ENCODE data around the gene IL17D. TPM values are rescaled to one million over a fixed set of nuclear protein-coding genes. Genes with fewer than 3 reads are reported as not detected.
A peak's percentile ranks its signal among the peaks of the same experiment; 100 is the strongest.
"Not testable (repeated sequence)": the region's sequence is repeated elsewhere in the genome, so short reads cannot be mapped to it uniquely, and the experiment has no call there.

IL17D gene
- total RNA-seq, 1 experiment from 2014 or later: 4.3 TPM

DNA sequence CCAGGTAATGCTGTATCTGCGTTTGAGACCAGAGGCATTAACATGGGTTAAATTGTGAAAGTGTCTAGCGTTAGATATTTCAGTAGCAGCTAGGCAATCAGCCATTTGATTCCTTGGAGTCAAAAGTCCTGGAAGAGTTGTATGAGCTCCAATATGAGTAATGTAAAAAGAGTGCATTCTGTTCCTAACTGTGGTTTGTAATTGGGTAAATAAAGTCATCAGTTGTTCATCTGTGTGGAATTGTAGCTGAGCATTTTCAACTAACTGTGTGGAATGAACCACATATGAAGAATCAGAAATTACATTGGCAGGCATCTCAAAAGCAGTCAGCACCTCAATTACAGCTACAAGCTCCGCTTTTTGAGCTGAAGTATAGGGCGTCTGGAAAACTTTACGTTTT is 22.0 kb upstream of the IL17D start:
- H3K36me3 ChIP-seq; H3K4me3 ChIP-seq; H3K27me3 ChIP-seq (replicated peaks); H3K27ac ChIP-seq; H3K4me1 ChIP-seq (replicated peaks); H3K9me3 ChIP-seq (replicated peaks); DNase-seq (ENCODE audit: low read depth in 1 of 2, low spot score in 2 of 2): not testable (repeated sequence)

DNA sequence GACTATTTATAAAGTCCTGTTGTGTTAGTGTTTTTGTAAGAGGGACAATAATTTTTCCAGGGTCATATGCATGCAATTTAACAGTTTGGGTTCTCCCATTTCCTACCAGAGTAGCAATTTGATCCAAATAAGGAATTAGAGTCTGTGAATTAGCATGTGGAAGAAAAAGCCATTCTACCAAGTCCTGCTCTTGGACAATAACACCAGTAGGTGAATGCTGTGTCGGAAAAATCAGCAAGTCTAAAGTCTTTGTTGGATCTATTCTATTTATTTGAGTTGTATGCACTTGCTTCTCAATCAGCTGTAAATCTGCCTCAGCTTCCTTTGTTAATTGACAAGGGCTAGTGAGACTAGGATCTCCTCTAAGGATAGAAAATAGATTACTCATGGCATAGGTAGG is 21.4 kb upstream of the IL17D start:
- Histone ChIP-seq H3K27ac (no peak overlapping the region), H3K9me3 (replicated peaks) (no peaks in the 10 kb centered on the region), H3K4me1 (replicated peaks) (no peaks in the 10 kb centered on the region), H3K27me3 (replicated peaks) (no peaks in the 10 kb centered on the region), H3K4me3 (no peak overlapping the region), H3K36me3 (no peaks in the 10 kb centered on the region)
- DNase-seq (ENCODE audit: low read depth in 1 of 2, low spot score in 2 of 2): no peak

DNA sequence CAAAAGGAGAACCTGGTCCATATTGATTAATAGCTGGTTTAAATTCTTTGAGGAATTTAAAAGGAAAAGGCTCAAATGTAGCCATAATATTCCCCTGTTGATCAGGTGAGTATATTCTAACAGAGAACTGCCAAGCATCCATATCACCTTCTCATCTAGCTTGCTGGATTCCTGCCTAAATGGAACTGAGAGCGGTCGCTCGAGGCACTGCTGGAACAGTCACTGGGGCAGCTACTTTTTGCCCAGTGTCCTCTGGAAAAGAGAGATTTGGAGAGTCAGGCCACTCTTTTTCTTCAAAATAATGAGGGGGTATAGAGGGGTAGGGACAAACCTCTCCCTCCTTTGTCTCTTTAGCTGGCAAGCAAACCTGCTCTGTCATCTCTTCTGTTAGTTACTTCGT is 19.5 kb upstream of the IL17D start:
- Histone ChIP-seq H3K9me3 (replicated peaks) (no peaks in the 10 kb centered on the region), H3K4me3 (no peak overlapping the region), H3K27me3 (replicated peaks) (no peaks in the 10 kb centered on the region), H3K36me3 (no peaks in the 10 kb centered on the region), H3K4me1 (replicated peaks) (no peaks in the 10 kb centered on the region), H3K27ac (no peak overlapping the region)
- DNase-seq (ENCODE audit: low read depth in 1 of 2, low spot score in 2 of 2): no peak

DNA sequence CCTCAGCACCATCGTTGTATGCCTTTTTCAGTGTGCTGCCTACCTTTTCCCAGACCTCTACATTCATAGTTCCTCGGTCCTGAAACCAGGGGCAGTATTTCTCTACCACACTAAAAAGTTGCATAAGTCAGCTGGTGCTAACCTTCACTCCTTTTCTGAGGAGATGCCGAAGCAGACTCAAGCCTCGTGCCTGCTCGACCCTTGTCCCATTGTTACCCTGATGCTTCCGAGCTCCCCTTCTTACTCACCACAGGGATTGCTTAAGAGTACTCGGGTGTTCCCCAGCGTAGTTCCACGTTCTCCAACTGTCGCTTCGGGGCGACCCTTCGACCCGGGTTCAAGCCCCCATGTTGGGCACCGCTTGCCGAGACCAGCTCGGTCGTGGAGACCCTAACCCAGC is 19.0 kb upstream of the IL17D start:
- no peaks in the 10 kb centered on the region for H3K9me3 ChIP-seq (replicated peaks)
- H3K36me3 ChIP-seq: no peaks in the 10 kb centered on the region
- H3K4me1 ChIP-seq (replicated peaks): no peaks in the 10 kb centered on the region
- DNase-seq (ENCODE audit: low read depth in 1 of 2, low spot score in 2 of 2): no peak
- no peaks in the 10 kb centered on the region for H3K27me3 ChIP-seq (replicated peaks)
- no peak overlapping the region for H3K4me3 ChIP-seq
- H3K27ac ChIP-seq: no peak overlapping the region

DNA sequence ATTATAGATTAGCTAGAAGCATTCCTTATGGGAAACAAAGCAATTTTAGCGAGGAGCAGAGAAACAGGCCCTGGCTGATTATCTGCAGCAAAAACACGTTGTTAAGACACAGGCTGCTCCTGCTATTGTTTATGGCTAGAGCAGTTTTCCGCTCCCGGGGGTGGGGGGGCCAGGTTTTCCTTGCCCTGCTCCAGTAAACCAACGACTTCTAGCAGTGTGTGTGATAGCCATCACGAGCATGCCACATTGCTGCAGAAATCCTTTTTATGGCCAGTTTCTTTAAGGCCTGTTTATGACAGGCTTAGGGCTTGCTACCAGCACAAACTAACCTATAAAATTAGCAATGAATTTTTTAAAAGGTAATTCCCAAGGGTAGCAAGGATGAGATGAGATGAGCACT is 18.4 kb upstream of the IL17D start:
- DNase-seq (ENCODE audit: low read depth in 1 of 2, low spot score in 2 of 2): no peak
- no peaks in the 10 kb centered on the region for H3K9me3 ChIP-seq (replicated peaks)
- H3K36me3 ChIP-seq: no peaks in the 10 kb centered on the region
- no peaks in the 10 kb centered on the region for H3K4me1 ChIP-seq (replicated peaks)
- H3K27ac ChIP-seq: no peak overlapping the region
- H3K4me3 ChIP-seq: no peak overlapping the region
- H3K27me3 ChIP-seq (replicated peaks): no peaks in the 10 kb centered on the region

DNA sequence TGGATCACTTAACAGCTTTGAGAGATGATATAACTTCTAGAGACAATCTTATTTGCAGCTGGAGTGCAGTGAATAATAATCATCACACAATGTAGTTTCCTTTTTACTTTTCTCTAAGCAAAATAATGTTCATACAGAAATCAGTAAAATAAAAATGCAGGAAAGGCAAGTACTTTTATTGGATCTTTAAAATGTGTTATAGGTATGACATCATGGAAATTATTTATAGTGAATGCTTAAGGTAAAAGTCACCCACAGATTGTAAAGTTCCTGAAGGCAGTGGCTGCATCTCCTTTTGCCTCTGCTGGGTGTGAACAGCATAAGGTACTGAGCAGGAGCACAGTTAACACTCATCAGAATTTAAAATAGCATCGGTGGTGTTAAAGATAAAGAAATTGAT is 17.3 kb upstream of the IL17D start:
- no peaks in the 10 kb centered on the region for H3K27me3 ChIP-seq (replicated peaks)
- no peaks in the 10 kb centered on the region for H3K4me1 ChIP-seq (replicated peaks)
- H3K27ac ChIP-seq: no peak overlapping the region
- no peak for DNase-seq (ENCODE audit: low read depth in 1 of 2, low spot score in 2 of 2)
- H3K36me3 ChIP-seq: no peaks in the 10 kb centered on the region
- H3K9me3 ChIP-seq (replicated peaks): no peaks in the 10 kb centered on the region
- no peak overlapping the region for H3K4me3 ChIP-seq

DNA sequence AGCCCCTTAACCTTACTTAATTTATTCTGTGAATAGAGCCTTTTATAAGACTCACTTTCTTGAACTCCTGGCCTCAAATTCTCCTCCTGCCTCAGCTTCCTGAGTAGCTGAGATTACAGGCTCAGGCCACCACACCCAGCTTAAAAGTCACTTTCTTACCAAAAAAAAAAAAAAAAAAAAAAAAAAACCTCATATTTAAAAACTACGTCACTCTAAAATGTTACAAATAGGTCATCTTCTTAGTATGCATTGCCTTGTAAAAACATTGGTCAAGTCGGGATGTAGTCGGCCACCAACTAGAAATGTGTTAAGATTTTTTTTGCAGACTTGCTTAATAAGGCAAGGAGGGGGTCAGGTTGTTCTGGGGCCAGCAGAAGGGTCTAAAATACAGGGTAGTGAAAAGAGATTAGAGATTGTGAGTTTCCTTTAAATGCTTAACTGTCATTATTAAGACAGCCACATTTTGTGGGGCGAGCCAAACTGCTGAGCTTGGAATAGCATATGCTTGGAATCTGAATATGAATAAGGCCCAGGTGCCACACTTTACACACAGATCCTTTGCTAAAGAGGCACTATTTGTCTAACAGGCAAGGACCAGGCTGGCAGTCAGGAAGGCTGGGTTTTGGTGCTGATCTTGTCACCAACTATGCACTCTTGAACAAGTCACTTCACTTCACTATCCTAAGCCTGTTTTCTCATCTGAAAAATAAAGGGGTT is 16.5 kb upstream of the IL17D start:
- Histone ChIP-seq H3K36me3 (no peaks in the 10 kb centered on the region), H3K4me1 (replicated peaks) (no peaks in the 10 kb centered on the region), H3K4me3 (no peak overlapping the region), H3K27ac (no peak overlapping the region), H3K27me3 (replicated peaks) (no peaks in the 10 kb centered on the region), H3K9me3 (replicated peaks) (no peaks in the 10 kb centered on the region)
- DNase-seq (ENCODE audit: low read depth in 1 of 2, low spot score in 2 of 2): no peak

DNA sequence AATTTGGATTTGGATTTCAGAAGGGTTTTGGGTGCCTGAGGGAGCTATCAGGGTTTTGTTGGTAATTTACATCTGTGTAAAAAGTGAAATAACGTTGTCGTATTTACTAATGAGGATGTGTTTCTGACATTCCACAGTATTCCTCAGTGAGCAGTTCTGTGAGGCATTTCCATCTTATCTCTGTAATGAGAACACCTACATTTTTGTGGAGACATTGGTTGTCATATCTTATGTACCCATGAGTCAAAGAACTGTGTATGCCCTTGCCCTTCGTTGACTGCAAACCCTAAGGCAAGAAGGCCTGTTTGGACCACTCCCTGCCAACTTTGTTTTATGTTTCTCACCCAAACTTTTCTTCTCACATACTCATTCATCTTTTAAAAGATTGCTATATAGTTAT is 14.2 kb upstream of the IL17D start:
- Histone ChIP-seq H3K9me3 (replicated peaks) (no peaks in the 10 kb centered on the region), H3K36me3 (no peaks in the 10 kb centered on the region), H3K4me1 (replicated peaks) (no peaks in the 10 kb centered on the region), H3K27ac (no peak overlapping the region), H3K27me3 (replicated peaks) (no peaks in the 10 kb centered on the region), H3K4me3 (no peak overlapping the region)
- DNase-seq (ENCODE audit: low read depth in 1 of 2, low spot score in 2 of 2): no peak

DNA sequence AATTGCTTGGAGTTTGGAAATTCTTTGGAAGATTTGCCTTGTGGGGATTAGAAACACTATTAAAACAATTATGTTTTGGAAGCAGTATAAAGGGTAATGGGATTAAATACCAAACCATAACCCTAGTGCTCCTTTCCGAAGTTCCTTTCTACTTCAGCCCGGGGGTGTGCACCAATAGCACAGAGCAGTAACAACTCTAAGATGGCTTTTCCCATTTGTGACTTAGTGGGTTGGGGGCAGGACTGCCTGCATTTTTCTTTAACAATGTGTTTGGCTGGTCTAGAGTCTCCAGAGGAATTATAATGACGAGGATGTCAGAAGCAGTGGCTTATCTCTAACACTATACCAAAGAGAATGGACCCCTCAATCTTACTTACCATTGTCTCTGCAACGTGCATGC is 11.9 kb upstream of the IL17D start:
- no peak overlapping the region for H3K4me3 ChIP-seq
- no peaks in the 10 kb centered on the region for H3K9me3 ChIP-seq (replicated peaks)
- no peak for DNase-seq (ENCODE audit: low read depth in 1 of 2, low spot score in 2 of 2)
- no peaks in the 10 kb centered on the region for H3K4me1 ChIP-seq (replicated peaks)
- no peak overlapping the region for H3K27ac ChIP-seq
- H3K36me3 ChIP-seq: no peaks in the 10 kb centered on the region
- no peaks in the 10 kb centered on the region for H3K27me3 ChIP-seq (replicated peaks)

DNA sequence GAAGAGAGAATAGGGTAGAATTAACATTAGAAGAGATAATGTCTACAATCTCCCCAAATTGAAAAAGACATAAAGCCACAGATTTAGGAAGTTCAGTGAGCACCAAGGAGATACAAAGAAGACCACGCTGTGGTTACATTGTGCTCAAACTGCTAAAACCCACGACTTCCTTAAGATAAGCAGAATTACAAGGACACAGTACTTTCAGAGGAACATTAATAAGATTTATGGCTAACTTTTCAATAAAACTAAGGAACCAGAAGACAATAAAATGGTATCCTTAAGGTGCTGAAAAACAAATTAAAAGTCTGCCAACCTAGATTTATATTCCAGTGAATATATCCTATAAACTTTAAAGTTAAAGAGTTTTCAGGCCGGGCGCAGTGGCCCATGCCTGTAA is 7.4 kb upstream of the IL17D start:
- no peaks in the 10 kb centered on the region for H3K36me3 ChIP-seq
- DNase-seq (ENCODE audit: low read depth in 1 of 2, low spot score in 2 of 2): no peak

DNA sequence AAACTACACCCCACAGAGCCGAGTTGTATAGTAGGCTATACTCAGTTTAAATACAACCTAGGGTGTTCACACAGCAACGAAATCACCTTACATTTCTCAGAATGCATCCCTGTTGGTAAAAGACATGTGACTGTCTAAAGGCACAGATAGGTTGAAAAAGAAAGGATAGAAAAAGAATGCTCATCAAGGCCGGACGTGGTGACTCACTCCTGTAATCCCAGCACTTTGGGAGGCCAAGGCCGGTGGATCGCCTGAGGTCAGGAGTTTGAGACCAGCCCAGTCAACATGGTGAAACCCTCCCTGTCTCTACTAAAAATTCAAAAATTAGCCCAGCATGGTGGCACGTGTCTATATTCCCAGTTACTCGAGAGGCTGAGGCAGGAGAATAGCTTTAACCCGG is 3.8 kb upstream of the IL17D start:
- Histone ChIP-seq H3K4me3 (no peak overlapping the region), H3K36me3 (no peaks in the 10 kb centered on the region), H3K9me3 (replicated peaks) (no peaks in the 10 kb centered on the region), H3K27ac (no peak overlapping the region), H3K4me1 (replicated peaks) (peaks cover 21% of the 10 kb centered on the region), H3K27me3 (replicated peaks) (no peaks in the 10 kb centered on the region)
- DNase-seq (ENCODE audit: low read depth in 1 of 2, low spot score in 2 of 2): no peak

More for the DNA sequence above, 7.4 kb upstream of the IL17D start:
- no peak overlapping the region for H3K27ac ChIP-seq
- no peaks in the 10 kb centered on the region for H3K27me3 ChIP-seq (replicated peaks)
- H3K4me3 ChIP-seq: no peak overlapping the region
- peaks cover 9% of the 10 kb centered on the region for H3K4me1 ChIP-seq (replicated peaks)
- no peaks in the 10 kb centered on the region for H3K9me3 ChIP-seq (replicated peaks)

DNA sequence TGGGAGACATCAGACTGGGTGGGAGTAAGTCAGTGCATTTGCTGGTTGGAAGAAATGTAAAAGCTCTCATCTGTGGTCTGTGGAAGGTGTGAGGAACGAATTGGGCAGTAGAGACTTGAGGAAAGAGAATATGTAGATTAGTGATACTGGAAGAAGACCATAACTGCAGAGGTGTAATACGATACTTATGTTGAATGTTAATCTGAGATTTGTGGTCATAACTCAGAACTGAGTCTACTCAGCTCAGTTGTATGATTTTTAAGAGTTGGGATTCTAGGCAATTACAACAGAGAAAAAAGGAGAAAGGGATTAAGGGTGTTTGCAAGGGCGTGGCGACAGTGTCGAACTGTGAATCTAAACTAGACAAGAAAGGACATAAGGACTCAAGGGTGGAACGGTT is 3.2 kb upstream of the IL17D start:
- Histone ChIP-seq H3K36me3 (no peaks in the 10 kb centered on the region), H3K4me1 (replicated peaks) (peaks cover 21% of the 10 kb centered on the region), H3K4me3 (no peak overlapping the region), H3K27me3 (replicated peaks) (no peaks in the 10 kb centered on the region), H3K9me3 (replicated peaks) (no peaks in the 10 kb centered on the region), H3K27ac (no peak overlapping the region)
- DNase-seq (ENCODE audit: low read depth in 1 of 2, low spot score in 2 of 2): no peak

DNA sequence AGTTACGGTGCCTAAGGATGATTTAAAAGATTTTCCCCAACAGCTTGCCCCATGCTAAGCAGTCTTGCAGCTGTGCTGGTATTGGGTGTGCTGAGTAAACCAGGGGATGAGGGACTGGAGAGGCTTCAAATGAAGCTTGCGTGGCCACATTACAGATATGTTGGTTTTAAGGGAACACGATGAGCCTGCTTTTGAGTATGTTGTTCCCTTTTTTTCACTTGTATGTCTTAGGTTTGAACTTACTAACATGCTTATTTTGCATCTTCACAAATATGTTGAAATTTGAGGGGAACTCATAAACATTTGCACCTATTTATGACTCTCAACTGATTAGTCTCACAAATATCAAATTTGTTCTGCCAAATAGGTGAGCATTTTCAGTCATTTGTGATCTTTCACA is 2.0 kb upstream of the IL17D start:
- Histone ChIP-seq H3K4me1 (replicated peaks) (peaks cover 29% of the 10 kb centered on the region), H3K4me3 (no peak overlapping the region), H3K9me3 (replicated peaks) (no peaks in the 10 kb centered on the region), H3K27me3 (replicated peaks) (no peaks in the 10 kb centered on the region), H3K27ac (no peak overlapping the region), H3K36me3 (no peaks in the 10 kb centered on the region)
- no peak for DNase-seq (ENCODE audit: low read depth in 1 of 2, low spot score in 2 of 2)

DNA sequence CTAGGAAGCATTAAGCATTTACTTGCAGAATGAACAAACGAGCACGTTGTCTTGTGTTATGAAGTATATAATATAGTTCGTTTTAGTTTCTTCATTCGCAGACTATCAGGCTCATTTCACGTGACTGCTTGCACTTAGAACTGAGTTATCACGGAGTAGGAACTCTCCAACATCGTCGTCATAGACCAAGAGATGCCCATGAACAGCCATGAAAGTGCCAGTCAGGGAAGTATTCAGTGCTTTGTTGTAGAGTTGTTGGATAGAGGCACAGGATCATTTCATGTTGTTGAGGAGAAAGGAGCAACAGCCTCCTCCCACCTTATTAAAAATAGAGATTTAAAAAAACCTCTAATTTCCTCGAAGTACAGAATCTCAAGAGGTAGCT is 977 bp upstream of the IL17D start:
- peaks cover 36% of the 10 kb centered on the region for H3K4me1 ChIP-seq (replicated peaks)
- no peak overlapping the region for H3K27ac ChIP-seq
- H3K36me3 ChIP-seq: no peaks in the 10 kb centered on the region
- peak overlapping the region; percentile 70 for H3K4me3 ChIP-seq
- no peaks in the 10 kb centered on the region for H3K9me3 ChIP-seq (replicated peaks)
- H3K27me3 ChIP-seq (replicated peaks): no peaks in the 10 kb centered on the region
- no peak for DNase-seq (ENCODE audit: low read depth in 1 of 2, low spot score in 2 of 2)

DNA sequence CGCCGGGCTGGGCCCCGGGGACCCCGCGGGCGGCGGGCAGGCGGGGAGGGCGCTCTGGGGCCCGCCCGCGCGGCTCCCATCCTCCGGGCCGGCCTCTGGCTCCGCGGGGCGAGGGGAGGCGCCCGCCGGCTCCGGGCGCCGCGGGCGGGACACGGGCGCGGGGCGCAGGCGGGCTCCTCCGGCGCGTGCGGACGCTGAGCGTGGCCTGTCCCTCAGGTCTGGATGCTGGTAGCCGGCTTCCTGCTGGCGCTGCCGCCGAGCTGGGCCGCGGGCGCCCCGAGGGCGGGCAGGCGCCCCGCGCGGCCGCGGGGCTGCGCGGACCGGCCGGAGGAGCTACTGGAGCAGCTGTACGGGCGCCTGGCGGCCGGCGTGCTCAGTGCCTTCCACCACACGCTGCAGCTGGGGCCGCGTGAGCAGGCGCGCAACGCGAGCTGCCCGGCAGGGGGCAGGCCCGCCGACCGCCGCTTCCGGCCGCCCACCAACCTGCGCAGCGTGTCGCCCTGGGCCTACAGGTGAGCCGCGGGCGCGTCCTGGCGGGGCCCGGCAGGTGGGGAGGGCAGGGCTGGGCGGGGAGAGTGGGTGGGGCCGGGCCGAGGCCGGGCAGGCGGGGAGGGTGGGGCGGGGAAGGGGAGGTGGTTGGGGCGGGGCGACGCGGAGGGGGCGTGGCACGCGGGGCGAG is 420 bp downstream of the IL17D start:
- Histone ChIP-seq H3K9me3 (replicated peaks) (no peaks in the 10 kb centered on the region), H3K27me3 (replicated peaks) (no peaks in the 10 kb centered on the region), H3K27ac (no peak overlapping the region), H3K4me3 (peak overlapping the region; percentile 70), H3K4me1 (replicated peaks) (peaks cover 44% of the 10 kb centered on the region), H3K36me3 (no peaks in the 10 kb centered on the region)
- DNase-seq (ENCODE audit: low read depth in 1 of 2, low spot score in 2 of 2): peak; percentile 29 to 72

Measured in SJSA1 (cell line).